ENCODE data around the gene CCDC192.
"Not testable (repeated sequence)": the region's sequence is repeated elsewhere in the genome, so short reads cannot be mapped to it uniquely, and the experiment has no call there.

The CCDC192 gene

DNA sequence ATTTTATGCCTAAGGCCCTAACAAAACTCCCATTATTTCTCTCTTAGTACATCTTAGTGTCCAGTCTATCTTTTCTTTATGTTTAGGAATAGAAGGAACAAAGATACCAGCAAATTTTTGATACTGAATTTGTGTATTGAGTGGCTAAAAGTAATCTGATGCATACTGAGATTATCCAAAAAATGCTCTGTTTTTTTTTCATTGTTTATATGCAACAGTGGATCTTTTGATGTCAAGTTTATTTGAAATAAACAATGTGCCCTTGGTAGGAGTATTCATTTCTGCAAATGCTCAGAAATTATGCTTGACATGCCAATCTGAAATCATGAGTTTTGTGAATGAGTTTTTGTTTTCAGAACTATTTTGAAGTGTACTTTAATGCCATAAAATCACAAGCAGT lies 58.7 kb downstream of the CCDC192 start:
- DNase-seq (ENCODE audit: low read depth in 2 of 2), result no peak

DNA sequence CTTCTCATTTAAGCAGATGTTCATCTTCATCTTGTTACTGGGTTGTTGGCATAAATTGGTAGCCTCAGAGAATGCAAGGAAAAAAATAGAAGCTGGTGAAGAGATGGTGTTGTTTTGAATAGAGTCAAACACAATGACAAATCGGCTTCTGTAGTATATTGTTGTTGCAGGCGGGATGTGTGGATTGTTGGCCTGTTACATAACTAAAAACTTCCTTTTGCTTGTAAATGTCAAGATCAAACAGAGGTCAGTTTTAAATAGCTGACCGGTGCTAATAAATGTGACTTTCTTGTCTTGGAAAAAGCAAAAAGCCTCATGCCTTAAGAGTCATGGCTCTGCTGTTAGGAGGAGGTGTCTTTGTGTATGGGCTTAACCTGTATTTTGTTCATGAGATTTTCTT lies 59.2 kb downstream of the CCDC192 start:
- no peak for DNase-seq (ENCODE audit: low read depth in 2 of 2)

DNA sequence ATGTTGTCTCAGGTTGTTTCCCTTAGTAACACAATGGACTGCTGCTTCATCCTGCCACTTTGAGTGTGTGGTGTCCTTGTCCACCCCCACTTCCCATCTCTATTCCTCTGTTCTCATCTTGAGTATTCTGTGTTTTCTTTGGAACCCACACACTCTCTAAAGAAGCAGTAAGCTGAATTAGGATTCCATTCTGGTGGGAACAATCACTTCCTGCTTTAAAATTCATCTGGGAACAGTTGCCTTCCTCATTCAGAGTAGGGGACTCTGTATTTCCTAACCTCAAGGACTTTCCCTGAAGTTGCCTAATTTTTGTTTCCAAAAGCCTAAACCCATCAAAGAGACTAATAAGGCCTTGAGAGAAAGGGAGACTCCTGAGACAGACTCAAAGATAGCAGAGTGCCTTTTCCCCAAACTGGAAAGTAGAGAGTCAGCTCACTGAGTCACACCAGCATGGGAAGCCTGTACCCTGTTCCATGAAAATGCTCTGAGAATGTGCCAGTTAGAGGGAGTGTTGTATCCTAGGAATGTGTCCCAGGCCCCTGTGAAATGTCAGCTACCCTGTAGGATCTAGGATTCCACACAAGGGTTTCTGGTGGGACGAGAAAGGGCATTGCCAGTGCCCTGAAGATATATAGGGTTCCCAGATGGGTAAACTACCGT lies 63.6 kb downstream of the CCDC192 start:
- DNase-seq (ENCODE audit: low read depth in 2 of 2), result no peak

DNA sequence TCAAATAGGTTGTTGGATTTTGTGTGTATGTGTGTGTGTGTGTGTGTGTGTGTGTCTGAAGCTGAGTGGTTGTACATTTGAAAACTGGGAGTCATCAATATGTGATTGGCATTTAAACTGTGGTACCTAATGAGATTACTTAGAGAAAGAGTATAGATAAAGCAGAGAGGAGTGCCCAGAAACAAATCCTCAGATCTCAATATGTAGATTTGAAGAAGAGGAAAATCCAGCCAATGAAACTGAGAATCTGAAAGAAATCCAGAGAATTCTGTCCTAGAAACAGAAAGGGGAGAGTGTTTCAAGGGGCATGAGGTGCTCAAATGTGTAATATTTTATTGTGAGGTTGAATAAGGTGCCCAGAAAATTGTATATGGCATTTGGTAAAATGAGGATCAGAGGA lies 66.2 kb downstream of the CCDC192 start:
- no peak for DNase-seq (ENCODE audit: low read depth in 2 of 2)

DNA sequence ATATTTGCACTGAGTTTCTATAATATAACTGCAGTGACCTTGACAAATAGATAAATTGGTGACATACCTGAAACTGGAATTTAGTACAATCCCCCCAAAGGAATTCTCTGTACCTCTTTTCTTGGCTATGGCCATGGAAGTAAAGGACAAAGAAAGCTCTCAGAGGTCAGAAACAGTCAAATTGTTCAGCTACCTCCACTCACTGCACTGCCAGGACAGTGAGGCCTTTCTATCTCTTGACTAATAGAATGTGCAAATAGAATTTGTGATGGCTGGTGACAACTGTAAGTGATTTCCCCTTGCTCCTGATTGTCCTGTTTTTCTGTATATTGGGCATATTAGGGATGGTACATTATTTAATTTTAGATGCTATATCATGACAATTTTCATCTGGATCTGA lies 67.1 kb downstream of the CCDC192 start:
- DNase-seq (ENCODE audit: low read depth in 2 of 2), result no peak

DNA sequence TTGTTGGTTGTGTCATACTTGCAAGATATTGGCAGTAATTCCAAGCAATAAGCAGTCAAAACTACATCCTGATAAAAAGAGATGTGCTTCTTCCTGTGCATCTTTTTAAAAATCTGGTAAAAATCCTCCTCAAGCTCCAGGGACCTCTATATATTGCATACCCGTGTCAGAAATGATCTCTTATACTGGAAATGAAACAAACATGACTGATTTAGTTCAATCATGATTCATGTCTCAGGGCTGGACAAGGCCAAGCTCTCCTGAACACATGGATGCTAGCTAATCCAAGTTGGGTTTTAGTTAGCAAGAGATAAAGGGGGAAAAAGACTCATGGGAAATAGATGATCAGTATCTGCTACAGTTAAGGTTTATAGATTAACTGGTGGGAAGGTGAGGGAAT lies 69.3 kb downstream of the CCDC192 start:
- no peak for DNase-seq (ENCODE audit: low read depth in 2 of 2)

DNA sequence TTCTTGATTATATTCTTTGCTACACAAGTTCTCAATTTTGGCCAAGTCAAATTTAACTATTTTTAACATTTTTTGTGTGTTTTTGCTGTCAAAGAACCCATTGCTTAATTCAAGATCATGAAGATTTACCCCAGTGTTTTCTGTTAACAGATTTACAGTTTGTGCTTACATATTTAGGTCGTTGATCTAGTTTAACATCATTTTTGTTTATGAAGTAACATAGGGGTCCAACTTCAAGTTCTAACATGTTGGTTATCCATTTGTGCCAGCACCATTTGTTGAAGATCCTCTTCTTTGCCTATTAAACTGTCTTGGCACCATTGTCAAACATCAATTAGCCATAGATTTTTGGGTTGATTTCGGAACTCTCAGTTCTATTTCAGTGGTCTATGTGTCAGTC lies 71.0 kb downstream of the CCDC192 start:
- DNase-seq (ENCODE audit: low read depth in 2 of 2), result no peak

DNA sequence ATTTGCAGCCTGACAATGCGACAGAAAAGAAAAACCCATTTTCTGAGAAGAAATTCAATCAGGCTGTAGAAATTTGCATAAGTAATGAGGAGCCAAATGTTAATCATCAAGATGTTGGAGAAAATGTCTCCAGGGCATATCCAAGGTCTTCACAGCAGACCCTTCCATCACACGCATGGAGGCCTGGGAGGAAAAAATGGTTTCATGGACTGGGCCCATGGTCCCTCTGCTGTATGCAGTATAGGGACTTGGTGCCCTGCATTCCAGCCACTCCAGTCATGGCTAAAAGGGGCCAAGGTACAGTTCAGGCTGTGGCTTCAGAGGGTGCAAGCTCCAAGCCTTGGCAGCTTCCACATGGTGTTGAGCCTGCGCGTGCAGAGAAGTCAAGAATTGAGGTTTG lies 73.3 kb downstream of the CCDC192 start:
- no peak for DNase-seq (ENCODE audit: low read depth in 2 of 2)

DNA sequence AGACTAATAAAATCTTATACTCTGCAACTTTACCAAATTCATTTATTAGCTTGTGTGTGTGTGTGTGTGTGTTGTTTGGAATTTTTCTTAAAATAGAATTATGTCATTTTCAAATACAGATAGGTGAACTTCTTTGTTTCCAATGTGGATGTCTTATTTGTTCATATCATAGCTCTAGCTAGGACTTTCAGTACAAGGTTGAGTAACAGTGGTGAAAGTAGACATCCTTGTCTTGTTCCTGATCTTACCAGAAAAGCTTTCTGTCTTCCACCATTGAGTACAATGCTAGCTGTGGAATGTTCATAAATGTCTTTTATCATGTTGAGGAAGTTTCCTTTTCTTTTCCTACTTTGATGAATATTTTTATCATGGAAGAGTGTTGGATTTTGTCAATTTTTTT lies 74.8 kb downstream of the CCDC192 start:
- no peak for DNase-seq (ENCODE audit: low read depth in 2 of 2)

DNA sequence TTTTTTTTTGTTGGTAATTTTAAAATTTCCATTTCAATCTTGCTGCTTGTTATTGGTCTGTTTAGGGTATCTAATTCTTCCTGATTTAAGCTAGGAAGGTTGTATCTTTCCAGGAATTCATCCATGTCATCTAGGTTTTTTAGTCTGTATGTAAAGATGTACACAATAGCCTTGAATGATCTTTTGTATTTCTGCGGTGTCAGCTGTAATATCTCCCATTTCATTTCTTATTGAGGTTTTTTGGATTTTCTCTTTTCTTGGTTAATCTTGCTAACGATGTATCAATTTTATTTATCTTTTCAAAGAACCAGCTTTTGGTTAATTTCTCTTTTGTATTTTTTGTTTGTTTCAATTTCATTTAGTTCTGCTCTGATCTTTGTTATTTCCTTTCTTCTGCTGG lies 79.3 kb downstream of the CCDC192 start:
- not testable (repeated sequence) for DNase-seq (ENCODE audit: low read depth in 2 of 2)

DNA sequence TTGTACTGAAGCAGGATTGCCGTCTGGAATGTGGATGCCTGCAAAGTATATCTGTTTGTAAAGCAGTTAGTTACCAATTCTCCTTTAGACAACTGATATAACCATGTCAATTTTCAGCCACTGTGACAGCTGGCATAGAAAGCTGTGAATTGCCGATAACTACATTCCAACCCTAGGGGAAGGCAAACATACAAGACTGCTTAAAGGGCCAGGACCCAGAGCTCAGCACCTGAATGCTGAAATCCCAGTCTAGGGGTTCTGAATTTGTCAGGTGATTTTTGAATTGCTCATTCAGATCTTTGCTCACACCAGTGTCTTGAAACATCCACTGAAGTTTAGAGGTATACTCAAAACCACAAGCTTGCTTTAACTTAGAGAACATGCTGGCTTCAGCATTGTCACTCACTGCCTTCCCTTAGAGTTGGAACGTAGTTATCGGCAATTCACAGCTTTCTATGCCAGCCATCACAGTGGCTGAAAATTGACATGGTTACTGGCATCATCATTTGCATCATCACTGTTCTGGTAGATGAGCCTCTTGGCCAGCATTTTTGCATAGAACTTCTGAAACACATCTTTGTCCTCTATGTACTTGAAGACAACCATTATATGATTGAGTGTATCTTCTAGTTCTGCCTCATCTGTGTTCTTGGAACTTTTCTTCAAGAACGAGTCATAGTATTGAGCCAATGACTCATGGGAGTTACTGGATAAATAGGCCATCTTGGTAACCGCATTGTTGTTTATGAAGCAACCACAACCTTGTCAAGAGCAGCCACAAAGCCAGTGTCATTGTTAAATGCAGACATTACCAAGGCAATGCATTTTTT lies 82.1 kb downstream of the CCDC192 start:
- peak in 1 of 2 donors; percentile 0 for DNase-seq (ENCODE audit: low read depth in 2 of 2)

DNA sequence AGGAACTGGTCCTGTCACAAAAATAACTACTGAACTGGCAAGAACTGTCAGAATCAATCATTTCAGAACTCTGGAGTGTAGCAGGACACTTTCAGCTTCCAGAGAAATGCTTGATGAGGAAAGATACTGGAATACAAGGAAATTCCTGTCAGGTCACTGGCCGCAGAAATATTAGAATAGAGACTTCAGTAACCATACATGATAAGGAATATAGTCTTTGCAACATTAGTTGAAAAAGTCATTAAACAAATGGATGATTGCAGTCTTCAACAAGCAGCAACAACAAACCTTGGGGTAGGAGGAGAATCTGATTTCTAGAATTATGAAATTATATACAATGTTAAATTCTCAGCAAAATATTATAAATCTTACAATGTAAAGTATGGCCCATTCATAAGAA lies 88.2 kb downstream of the CCDC192 start:
- DNase-seq (ENCODE audit: low read depth in 2 of 2), result no peak

DNA sequence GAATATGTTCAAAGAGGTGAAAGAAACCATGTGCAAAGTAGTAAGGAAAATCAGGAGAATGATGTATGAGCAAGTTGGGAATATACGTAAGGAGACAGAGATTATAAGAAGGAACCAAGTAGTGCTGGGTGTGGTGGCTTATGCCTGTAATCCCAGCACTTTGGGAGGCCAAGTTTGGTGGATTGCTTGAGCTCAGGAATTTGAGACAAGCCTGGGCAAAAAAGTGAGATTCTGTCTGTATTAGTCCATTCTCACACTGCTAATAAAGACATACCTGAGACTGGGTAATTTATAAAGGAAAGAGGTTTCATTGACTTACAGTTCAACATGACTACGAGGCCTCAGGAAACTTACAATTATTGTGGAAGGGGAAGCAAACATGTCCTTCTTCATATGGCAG lies 88.7 kb downstream of the CCDC192 start:
- DNase-seq (ENCODE audit: low read depth in 2 of 2), result not testable (repeated sequence)

DNA sequence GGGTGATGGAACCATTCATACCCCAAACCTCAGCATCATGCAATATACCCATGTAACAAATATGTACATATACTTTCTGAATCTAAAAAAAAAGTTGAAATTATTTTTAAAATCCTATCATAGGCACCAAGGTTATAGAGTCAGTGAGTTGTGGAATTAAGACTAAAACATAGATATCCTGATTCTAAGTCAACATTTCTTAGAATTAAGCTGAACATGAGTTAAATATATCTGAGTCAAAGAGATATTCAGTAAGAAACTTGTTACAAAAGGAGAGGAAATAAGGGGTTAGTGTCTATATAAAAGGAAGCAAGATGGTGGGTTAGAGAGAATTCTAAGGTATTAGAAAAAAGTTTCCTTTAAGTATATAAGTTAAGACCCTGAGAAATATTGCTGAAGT lies 89.9 kb downstream of the CCDC192 start:
- DNase-seq (ENCODE audit: low read depth in 2 of 2), result no peak

DNA sequence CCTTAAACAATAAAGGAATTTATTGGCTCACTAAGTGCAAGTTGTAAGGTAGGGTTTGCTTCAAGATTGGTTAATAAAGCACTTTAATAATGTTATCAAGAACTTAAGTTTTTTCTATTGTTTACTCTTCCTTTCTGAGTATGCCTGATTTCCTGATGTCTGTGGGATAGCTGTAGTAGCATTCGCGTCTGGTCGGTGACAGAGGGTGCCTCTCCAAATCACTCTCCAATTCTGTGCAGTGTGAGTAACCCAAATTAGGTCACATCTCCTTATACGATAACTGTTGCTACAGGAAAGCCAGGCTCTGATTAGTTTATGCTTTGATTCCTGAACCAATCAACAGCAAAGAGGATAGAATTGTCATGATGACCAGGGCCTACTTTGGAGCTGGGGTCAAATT lies 90.7 kb downstream of the CCDC192 start:
- DNase-seq (ENCODE audit: low read depth in 2 of 2), result no peak

DNA sequence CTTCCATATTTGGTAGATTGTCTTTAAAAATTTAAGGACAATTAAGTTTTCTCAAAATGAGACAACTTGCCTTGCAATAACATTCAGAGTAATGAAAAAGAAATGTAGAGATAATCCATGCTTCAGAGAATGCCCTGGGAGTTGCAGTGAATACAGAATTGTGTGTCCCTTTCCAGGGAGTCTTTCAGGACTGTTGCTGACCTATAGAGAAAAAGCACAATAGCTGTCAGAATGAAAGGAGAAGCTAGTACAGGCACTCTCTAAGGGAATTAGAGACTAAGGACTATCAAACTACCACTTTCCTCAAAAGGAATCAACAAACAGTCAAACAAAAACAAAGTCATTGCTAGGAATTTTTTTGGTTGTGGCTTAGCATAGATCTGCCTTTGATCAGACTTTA lies 93.0 kb downstream of the CCDC192 start:
- DNase-seq (ENCODE audit: low read depth in 2 of 2), result no peak

DNA sequence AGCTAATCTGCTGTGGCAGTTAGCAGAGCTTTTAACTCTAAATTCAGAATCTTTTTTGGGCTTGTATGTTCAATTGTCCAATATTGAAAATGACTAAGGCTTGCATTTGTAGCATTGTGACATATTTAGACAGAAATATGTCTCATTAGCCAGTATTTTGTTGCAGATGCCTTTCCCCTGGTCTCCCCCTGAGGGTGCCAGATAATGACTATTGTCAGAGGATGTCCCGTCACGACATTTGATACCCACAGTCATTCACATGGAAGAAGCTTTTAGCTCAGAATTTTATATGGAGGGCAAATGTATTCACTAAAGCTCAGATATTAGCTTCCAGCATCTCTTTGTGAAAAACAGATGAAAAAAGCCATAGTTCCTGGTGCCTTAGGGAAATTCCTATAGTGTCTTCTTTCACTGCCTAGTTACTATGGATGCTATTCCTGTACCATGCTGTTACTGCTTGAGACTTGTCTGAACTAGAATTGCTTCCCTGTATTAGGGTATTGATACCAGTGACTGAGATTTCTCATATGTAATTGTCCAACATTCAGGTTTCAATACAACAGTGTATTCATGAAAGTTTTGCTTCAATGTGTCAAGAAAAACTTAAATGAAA lies 96.2 kb downstream of the CCDC192 start:
- no peak for DNase-seq (ENCODE audit: low read depth in 2 of 2)

DNA sequence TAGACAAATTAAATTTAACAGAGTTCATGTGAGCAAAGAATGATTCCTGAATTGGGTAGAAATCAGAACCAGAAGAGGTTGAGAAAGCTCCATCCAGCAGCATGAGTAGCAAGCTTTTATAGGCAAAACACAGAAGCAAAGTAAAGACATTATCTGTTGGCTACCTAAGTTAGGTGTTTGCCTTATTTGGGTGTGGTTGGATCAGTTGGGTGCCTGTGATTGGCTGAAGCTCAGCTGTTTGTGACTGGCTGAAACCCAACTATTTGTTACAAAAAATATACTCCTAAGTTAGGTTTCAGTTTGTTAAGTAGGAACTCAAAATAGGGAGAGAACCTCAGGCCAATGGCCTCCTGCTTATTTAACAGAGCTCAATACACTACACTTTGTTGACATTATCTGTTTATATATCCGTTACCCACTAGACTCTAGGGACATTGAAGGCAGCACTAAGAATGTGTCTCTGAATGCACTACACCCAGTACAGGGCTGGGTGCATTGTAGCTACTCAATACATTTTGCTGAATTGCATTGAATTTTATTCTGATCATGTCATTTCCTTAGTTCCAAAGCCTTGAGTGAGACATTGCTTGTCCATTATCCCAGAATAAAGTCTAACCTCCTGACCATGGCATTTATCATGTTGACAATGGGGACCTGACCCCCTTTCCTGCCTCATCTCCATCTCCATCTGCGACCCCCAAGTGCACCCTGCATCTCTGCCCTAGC lies 98.7 kb downstream of the CCDC192 start:
- DNase-seq (ENCODE audit: low read depth in 2 of 2), result no peak

DNA sequence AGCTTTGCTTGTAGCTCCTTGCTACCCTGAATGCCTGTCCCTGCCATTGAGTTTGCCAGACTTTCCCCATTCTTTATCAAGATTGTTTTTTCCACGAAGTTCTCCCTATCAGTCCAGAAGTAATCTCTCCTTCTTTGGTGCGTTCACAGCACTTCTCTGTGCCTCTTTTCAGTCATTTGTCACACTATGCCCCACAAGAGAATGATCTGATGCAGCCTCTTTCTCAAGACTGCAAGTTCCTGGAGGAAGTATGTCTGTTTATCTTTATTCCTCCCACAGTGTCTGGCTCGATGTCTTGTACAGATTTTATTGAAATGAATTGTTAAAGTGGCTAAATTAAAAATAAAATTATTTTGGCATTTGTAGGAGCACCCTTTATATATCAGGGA lies 99.3 kb downstream of the CCDC192 start:
- no peak for DNase-seq (ENCODE audit: low read depth in 2 of 2)

DNA sequence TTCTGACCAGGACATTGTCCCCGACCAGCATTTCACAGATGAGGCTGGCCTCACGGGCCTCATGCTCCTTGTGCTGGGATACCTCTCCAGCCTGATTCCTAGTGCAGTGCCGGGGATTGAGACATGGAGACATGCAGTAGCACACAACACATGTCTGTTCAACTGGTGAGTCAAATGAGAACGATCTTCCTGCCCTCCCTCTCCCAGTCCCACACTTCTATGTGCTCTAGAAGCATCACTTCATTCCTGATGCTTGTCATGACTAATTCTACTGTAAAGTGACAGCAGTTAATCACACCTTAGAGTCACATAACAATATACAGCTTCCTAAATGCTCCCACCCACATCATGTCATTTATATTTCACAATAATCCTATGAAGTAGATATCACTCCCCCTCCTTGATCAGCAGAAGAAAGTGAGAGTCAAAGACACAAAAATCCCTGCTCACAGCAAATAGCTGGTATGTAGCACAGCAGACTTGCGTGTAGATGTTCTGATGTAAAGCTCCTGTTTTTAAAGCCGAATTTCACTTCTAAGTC lies 101.8 kb downstream of the CCDC192 start:
- DNase-seq (ENCODE audit: low read depth in 2 of 2), result no peak

DNA sequence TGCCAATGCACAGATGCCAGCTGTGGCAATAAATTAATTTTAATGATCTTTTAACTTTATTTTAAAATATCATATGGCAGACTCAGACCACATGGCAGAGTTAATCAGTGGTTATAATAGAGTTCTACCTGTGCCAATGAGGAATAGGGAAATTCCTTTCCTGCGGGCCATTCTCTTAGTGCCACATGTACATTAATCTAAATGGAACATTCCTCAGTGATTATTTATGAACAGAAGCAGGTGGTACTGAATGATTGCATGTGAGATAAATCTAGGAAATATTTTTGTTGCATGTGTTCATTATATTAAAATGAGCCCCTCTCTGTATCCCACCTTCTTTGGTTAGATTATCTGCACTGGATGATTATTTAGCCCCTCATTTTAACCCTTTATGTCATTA lies 102.3 kb downstream of the CCDC192 start:
- DNase-seq (ENCODE audit: low read depth in 2 of 2), result no peak

DNA sequence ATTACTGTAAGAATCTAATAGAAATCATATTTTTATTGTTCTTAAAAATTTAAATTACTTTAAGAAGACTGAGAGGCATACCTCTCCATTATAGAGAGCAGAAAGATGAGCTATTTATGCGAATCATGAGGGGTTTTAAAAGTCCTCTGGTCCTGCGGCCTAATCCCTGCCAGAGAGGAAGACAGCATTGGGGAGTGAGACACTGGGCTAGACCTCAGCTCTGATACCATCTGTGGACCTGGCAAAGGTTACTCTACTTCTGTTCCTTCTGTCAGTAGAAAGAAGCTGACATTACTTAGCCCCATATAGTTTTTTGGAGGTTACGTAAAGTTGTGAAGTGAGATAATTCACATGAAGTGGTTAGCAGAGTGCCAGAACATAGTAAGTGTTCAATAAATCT lies 103.6 kb downstream of the CCDC192 start:
- DNase-seq (ENCODE audit: low read depth in 2 of 2), result no peak

Data from stimulated activated CD4-positive, alpha-beta T cell treated with anti-CD3 and anti-CD28 coated beads, Interleukin-4, amount 100 ng/mL, for 48 hours (primary cell).